Endothelial cell of umbilical vein (primary cell): Measurements from ENCODE around the gene MRPL38.

Experiments used
- CTCF ChIP-seq, 2 donors: IDR thresholded peaks; 1 replicate in 1 of 2; 2 replicates in 1 of 2; pipeline ENCODE4 v1.5.1; 2011; ENCODE audit warnings: low read length in 2 of 2, mild to moderate bottlenecking in 2 of 2, moderate library complexity in 2 of 2, control low read depth in 1 of 2, inconsistent platforms in 1 of 2, low read depth in 1 of 2; ENCODE audit not compliant: insufficient read depth in 1 of 2; ENCODE audit errors: extremely low read depth in 1 of 2
- EZH2 ChIP-seq: IDR thresholded peaks from 2 replicates; pipeline ENCODE4 v1.6.1; 2012; ENCODE audit warnings: borderline replicate concordance, low read depth, mild to moderate bottlenecking, moderate library complexity, low read length, inconsistent platforms; ENCODE audit not compliant: severe bottlenecking
- POLR2A ChIP-seq: IDR thresholded peaks from 2 replicates; pipeline ENCODE4 v1.6.1; 2012; ENCODE audit warnings: low read depth, mild to moderate bottlenecking, control low read depth, low read length
- POLR2AphosphoS5 ChIP-seq: IDR thresholded peaks from 2 replicates; pipeline ENCODE4 v1.6.1; 2012; ENCODE audit warnings: low read depth, mild to moderate bottlenecking, control low read depth, low read length, moderate library complexity; ENCODE audit not compliant: insufficient read depth

GRCh38 chr17:75880266-75880665 is 24.4 kb downstream of the MRPL38 start:
- TF ChIP-seq EZH2 (no peak), CTCF (IDR thresholded peaks at IDR 0.05; ENCODE audit: extremely low read depth in 1 of 2, insufficient read depth in 1 of 2, low read depth in 1 of 2, low read length in 2 of 2) (no peak), POLR2A (no peak), POLR2AphosphoS5 (no peak)
